ENCODE results near the gene CMC1.

Gene CMC1

DNA sequence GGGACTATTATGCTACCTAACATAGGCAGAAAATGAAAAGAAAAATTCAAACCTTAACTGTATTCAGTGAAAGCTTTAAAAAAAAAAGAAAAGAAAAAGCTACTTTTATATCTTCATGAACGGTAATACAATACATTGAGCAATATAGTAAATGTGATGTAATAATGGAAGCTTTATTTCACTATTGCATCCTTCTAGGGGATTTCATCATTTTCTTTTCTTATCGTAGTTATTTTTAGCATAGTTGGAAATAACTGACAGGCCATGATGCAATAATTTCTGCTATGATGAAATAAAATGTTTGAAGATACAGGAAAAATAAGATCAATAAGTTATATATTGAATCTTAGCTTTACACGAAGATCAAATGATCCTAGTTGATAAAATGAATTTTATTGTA, 66.8 kb downstream of the CMC1 start:
- DNase-seq, result peak; percentile 58

DNA sequence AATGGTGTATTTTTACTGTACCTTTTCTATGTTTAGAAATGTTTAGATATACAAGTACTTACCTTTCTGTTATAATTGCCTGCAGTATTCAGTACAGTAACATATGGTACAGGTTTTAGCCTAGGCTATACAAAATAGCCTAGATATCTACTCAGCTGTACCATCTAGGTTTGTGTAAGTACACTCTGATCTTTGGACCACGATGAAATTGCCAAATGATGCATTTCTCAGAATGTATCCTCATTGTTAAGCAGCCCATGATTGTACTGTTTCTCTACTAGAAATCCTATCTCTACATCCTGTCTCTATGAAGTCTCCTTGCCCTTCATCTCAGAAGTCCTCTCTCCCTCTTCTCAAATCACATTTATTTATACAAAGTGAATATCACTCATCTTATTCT, 74.3 kb downstream of the CMC1 start:
- no peak for DNase-seq

DNA sequence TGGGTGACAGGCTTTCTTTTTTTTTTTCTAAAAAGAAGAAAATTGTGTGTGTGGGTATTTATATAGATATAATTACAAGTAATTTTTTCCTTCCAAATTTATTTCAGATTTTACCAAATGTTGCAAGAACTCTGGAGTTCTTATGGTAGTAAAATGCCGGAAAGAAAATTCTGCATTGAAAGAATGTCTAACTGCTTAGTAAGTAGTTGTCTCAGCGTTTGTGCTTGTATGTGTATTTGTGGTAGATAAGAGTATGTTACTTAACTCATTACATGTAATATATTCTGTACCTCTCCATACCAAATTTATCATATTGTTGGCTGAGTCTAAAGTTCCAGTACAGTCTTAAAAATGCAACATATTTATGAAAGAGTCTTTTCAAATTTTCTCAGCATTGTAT, 74.8 kb downstream of the CMC1 start:
- no peak for DNase-seq

DNA sequence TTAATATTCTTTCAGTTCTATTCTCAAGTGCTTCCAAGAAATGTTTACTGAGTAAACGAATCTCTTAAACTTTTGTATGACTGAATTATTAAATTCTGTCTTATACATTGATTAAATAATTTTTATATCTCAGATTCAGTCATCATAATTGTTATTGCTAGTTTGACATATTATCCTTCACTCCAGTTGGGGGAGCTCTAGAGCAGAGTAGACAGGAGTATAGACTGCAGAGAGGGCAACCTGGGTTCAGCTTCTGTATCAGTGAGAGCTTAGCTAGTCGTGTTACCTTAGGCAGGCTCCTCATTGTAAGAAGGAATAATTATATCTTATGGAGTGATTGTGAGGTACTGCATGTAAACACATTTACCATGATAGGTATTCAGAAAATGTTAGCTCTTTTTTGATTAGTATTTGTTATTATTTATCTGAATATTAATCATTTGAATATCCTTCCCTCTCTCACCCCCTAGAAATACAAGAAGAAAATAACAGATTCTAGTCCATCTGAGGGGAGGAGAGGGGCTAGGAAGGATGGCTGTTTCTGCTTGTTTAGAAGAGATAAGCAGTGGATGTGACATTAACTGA, 76.1 kb downstream of the CMC1 start:
- peak; percentile 82 for DNase-seq

DNA sequence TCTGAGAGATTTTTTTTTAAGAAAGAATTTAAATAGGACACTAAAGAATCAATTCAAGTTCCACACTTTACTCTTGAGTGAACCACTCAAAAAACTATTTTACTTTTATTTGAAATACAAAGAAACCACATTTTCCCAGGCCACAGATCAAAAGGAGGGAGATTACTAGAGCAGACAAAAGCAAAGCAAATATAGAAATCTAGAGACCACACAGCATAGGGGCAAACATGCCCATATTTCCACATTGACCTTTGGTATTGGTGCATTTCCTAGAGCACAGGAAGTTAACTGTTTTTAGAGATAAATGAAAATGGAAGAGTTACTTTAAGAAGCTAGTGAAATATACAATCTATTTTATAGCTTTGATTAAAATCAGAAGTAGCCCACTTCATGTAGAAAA, 79.6 kb downstream of the CMC1 start:
- no peak for DNase-seq

DNA sequence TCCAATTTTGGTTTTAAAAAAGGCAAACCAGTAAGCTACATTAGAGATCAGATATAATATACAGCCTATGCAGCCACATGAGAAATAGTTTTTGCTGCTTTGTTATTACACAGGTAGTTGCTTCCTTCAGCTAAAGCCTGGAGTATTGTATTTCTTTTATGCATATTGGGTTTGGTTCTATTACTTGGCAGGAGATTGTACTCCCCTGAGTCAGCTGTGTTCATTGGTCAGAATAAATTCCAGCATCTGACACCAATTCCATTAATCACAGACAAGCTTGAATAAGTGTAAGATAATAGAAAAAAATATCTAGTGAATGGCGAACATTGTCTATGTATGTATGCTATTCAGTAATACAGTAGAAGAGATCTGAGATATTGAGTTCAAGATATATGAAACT, 81.0 kb downstream of the CMC1 start:
- no peak for DNase-seq

DNA sequence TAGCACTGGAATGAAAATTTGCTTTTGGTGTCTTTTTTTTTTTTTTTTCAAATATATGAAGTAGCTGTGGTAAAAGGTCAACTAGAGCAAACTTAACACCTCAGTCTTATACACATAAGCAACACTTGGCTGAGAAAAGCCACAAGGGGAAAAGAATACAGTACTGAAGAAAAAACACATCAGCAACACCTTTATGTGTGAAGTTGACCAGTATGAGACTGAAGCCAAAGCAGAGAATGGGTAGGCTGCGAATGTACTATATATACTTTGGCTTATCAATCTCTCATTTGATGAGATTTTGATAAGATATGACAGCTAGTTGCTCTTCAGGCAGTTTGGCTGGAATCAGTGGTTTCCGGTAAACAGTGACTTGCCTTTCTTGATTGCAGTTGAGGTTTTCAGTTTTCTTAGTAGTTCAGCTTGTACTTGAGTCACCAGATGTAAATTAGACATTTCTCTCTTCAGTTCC, 85.1 kb downstream of the CMC1 start:
- peak; percentile 67 for DNase-seq

DNA sequence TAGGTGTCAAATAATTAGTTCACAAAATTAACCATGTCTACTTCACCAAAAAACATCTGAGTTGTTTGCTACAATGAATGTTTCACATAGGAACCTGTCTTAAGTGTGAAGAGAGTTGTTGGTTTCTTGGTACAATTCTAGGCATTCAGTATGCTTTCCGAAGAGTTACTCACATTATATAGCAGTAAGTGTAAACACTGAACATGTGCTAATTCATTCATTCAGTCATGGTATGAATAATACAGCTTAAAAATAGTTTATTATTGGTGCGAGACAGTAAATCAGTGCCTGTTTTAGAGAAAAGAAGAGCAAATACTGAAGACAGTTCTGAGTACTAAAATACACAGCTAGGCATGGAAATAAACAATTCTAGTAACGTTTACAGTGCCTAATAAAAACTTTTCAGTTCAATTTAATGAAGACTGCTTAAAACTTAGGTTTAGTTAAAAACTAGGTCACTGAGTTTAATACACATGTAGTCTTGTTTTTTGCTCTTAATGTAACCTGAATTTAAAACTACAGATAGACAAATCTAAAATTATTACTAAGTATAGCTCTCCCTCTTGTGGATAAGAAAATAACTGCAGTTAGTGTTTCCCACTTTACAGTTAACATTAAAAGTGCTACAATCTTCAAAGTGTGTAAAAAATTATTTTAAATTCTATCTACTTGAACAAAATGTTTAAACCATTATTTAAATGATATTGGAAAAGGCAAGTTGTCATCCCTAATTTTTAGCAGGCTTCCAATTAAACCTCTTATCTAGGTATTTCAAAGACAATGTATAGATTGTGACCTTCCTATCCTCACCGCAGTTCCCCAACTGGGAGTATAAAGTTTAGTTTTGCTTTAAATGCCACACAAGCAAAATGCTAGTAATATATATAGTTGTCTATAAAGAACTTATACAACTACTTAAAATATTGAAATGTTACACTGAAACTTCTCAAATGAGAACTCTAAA, 87.1 kb downstream of the CMC1 start:
- peak; percentile 76 for DNase-seq

DNA sequence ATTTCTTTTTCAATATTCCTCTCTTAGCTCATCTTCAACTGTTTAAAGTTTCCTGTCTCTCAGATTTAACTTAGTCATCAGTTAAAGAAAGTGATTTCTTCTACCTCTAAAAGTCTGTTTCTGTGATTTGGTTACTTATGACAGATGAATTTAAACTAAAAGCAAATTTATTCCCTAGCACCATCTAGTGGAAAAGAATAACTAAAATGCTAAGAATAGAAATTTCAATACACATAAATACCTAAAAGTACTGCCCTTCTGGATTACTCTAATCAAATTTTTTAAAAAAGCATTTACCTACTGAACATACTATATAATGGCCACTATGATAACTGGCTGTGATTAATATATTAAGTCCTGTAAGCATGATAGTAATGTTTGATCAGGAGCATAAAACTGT, 93.1 kb downstream of the CMC1 start:
- no peak for DNase-seq

DNA sequence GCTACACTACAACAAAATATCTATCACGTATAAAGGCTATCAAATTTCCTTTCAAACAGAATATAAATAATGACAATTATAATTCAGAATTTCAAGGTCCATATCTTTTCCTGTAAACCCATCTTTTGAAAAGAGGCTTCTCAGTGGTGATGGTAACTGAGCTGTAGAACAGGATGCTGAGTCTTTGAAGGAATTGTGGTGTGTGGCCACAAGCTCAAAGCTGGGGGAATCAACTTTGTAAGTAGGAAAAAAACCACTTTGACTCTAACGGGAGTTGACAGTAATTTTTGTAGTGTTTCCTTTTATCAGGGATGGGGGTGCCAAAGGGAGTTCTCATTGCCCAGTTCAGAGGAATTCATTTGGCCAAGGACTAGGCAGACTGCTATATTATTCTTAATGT, 93.8 kb downstream of the CMC1 start:
- no peak for DNase-seq

DNA sequence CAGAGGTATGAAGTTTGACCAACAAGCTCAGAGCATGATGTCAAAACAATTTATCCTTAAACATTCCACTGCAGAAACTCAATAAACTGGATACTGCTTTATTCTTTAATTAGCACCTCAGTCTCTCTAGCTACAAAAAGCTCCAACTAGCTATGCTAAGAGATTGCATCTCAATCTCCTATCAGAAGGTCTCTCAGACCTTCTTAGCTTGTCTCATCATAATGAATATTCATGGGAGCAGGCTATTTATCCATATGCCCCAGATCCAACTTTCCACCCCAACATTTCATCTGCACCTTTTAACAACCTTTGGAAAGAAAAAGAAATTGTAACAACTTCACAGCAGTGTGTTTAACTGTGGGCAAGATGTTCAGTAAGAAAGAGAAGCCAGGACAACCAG, 95.8 kb downstream of the CMC1 start:
- no peak for DNase-seq

DNA sequence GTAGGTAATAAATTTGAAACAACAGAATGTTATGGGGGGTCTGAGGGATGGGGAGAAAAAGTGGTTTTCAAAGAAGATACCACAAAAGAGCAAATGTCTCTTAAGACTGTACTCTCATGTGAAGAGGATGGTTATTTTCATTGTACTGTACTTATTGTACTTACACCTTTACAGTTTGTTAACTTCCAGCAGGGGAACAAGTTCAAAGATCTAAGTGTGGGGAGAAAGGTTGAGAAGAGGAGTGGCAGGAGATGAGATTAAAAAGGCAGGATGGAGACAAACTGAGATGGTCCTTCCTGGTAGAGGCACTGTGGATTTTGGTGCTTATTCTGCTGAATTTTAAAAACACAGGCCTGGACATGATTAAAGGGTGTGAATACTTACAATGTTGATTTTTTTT, 101.7 kb downstream of the CMC1 start:
- DNase-seq, result no peak

DNA sequence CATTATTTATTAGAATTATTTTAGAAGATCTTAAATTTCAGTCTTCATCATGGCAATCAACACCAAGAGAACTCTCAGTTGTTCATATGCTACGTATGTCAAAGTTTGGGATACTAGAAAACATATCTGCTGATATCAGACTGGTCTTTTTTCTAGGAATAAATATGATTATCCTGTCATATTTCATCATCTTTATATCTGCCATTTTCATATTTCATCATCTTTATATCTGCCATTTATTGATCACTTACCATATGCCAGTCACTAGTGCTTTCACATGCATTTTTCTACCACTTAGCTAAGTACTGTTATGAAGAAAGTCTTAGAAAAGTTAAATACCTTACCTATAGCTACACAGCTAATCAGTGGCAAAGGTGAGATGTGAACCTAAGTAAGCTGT, 104.3 kb downstream of the CMC1 start:
- DNase-seq, result no peak

DNA sequence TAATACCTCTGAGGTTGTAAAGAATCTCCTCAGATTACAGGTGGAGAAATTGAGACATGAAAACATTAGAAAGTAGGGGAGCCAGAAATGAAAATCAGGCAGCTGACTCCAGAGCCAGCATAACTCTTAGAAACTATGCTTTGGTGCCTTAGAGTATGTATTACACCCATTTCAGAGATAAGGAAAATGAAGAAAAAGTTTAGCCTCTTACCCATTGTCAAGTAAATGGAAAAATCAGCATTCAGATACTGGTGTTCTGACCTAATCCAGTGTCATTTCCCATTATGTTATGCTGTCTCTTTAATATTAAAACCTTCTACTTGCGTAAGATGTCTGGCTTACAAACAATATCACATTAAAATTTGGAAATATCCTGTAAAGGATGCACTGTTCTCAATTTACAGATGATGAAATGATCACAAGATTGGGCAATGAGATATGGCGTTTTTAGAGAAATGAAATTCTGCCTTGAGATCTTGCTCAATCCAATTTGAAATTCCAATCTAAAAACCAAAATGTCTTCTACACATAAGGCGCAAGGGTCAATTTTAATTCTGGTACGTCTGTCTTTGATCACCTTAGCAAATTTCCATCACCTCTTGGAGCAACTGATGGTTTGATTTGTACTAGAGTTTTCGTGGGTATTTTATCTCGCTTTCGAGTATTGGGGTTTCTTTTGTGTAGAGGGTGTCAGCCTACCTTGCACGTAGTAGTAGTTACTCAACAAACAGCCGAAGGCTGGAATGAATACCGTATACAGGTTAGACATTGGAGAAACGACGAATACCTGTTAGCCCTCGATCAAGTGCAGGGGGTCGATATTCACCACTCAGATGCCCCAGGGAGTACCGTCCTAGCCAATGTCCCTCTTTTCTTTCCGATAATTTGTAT, 106.2 kb downstream of the CMC1 start:
- peak; percentile 70 for DNase-seq

DNA sequence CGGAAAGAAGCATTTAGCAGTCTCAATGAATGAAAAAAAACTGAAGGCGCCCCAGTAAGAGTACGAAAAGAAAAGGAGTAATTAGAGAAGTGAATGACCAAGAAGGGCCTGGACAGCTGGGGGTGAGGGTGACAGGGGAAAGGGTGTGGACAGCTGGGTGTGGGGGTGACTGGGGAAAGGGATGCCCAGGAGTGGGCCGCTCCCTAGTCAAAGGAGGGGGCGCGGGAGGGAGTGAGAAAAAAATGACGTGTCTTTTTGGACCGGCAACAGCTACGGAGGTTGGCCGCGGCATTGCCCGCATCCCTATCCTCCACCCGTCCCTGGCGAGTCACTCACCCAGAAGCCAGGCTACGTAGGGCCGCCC, 106.8 kb downstream of the CMC1 start:
- DNase-seq, result no peak

DNA sequence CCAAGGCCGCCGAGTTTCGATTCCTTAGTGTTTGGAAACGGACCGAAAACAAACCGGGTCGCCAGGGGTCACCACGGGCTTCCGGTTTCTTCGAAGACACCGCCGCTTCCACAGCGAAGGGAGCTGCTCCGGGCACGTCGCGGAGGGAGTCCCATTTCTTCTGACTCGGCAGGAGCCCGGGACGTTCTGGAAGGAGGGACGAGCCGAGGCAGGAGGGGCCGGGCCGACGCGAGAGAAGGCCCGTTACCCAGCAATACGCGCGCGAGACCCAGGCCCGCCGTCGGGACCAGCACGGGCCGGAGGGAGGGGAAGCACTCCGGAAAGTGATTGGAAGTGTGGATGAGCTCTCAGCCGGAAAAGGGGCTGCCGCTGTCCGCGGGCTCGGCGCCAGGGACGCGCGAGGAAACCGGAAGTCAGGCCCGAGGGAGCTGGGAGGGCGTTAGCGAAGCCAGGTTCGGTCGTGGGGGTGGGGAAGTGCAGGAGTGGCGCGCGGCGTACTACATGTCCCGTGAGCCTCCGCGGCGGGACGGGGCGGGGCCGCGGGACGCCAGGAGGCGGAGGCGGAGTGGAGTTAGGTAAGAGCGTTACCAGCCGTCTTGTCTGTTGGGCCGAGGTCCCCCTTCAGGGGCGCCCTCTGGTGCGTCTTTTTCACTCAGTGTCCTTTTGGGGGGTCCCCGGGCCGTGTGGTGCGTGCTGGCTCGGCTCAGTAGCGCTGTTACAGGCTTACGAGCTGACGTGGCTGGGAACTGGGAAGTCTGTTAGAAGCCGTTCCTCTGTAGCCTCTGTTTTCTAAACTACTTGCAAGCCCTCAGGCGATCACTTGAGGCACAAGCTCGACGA, 107.4 kb downstream of the CMC1 start, which contains the start of the genes AZI2 and ZCWPW2:
TSS of gene AZI2 (minus strand) at position 196 of the 840 bp plus-strand sequence. CDS start 8,207 bp downstream, outside the sequence.
TSS of gene ZCWPW2 (plus strand) at position 93 of the 840 bp plus-strand sequence. CDS start 64,348 bp downstream, outside the sequence.
- DNase-seq, result peak; percentile 97

DNA sequence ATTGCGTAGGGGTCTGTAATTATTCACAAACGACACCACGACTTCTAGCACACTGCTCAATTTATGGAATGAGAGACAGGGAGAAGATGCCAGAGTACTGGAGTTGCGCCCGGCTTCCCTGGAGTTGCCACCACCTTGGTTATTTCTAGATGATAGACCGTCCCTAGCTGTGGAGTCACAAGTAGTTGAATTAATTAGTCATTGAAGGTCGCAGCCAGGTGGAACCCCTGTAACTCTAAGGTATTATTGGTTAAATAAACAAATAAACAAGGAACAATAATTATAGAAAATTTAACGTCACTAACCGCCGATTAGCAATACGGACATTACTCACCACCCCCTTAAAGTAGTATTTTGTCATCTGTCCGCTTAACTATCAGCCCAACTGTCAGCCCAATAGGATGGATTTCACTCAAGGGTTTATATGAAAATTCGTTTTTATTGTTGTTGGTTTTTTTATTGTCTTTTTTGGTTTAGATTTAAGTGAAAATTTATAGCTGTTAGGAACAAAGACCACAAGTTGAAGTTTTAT, 108.1 kb downstream of the CMC1 start:
- DNase-seq, result no peak

Measured in hematopoietic multipotent progenitor cell treated with erythropoietin and hydrocortisone succinate and interleukin-3 and kit ligand, for 6 days (in vitro differentiated cells).